ENCODE data around the gene CAMTA1. TPM values are rescaled to one million over a fixed set of nuclear protein-coding genes. Genes with fewer than 3 reads are reported as not detected.

Gene CAMTA1
- total and polyA plus RNA-seq, 2 donors, result 53.3 to 115 TPM

DNA sequence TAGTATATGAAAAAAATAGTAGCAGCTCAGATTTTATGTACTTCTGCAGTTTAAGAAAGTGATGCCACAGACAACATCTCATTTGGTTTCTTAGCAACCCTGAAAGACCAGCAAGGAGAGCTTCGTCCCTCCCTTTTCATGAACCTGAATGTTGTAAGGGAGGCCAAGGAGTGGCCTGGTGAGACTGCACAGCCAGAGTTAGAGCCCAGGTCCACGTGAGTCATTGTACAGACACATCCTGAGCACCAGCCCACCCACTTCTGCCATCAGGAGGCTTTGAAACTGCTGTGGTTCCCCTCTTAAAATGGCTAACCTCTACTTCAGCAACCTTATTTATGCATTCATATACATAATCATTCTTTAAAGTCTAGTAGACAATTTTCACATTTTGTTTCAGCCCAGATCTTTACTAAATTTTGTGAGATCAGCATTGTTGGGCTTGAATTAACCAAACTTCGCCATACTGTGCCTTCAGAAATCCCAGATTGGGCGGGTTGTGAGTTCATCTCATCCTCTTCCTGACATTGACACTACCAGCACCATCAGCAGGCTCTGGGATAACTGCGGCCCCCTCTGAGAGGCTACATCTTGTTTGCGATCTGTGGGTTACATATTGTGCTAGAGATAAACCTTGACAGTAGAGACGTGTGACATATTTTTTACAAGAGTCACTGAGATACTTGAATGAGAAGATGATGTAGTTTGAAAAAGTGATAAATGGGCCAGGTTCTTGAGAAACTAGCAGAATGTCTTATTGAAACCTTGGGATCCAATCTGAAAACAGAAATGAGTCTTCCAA, 106.7 kb downstream of the CAMTA1 start:
- Histone ChIP-seq H3K4me1 (ENCODE audit: insufficient read depth) (no peaks in the 10 kb centered on the region), H3K4me3 (ENCODE audit: low read depth, low read length) (no peak overlapping the region), H3K36me3 (ENCODE audit: insufficient read depth) (no peaks in the 10 kb centered on the region), H3K27ac (ENCODE audit: low read depth) (no peak overlapping the region)
- DNase-seq (ENCODE audit: extremely low spot score), result no peak
- 92% methylated on average over 7 of the region's 7 CpGs for WGBS

DNA sequence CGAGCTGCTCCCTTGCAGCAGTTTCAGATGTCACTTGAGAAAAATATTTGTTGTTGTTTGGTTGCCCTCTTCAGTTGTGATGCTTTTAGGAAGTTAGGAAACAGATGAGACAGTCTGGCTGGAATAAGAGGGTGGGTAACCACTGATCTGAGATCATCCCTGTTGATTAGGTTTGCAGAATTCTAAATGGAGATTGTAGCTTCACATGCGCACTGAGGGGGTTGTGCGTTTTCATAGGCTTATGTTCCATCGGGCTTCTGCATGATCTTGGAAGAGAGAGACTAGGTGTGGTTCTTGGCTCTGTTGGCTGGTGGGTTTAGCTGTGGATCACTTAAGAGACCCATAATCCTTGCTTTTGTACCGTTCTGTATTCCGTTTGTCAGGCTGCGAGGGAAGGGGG, 108.1 kb downstream of the CAMTA1 start:
- Histone ChIP-seq H3K4me1 (ENCODE audit: insufficient read depth) (no peaks in the 10 kb centered on the region), H3K36me3 (ENCODE audit: insufficient read depth) (no peaks in the 10 kb centered on the region), H3K27ac (ENCODE audit: low read depth) (no peak overlapping the region), H3K4me3 (ENCODE audit: low read depth, low read length) (no peak overlapping the region)
- DNase-seq (ENCODE audit: extremely low spot score), result no peak
- 79% methylated on average over 7 of the region's 7 CpGs for WGBS

DNA sequence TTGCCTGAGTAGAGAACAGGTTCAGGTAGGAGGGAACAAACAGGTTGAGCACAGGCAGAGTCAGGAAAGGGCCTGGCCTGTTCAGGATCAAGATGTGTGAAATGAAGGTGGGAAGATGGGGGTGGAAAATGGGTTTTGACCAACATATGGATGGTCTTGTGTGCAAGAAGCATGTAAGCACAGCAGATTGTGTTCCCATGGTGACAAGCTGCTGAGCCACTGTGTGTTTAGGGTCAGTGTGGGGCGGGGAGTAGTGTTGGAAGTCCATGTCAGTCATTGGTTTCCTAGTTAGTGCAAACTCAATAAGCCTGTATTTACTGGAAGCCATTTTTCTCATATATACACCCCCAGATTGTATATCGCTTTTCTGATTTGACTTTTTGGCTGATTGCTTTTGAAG, 111.9 kb downstream of the CAMTA1 start:
- 92% methylated on average over 2 of the region's 2 CpGs for WGBS
- DNase-seq (ENCODE audit: extremely low spot score), result no peak
- H3K4me1 ChIP-seq (ENCODE audit: insufficient read depth), result no peaks in the 10 kb centered on the region

DNA sequence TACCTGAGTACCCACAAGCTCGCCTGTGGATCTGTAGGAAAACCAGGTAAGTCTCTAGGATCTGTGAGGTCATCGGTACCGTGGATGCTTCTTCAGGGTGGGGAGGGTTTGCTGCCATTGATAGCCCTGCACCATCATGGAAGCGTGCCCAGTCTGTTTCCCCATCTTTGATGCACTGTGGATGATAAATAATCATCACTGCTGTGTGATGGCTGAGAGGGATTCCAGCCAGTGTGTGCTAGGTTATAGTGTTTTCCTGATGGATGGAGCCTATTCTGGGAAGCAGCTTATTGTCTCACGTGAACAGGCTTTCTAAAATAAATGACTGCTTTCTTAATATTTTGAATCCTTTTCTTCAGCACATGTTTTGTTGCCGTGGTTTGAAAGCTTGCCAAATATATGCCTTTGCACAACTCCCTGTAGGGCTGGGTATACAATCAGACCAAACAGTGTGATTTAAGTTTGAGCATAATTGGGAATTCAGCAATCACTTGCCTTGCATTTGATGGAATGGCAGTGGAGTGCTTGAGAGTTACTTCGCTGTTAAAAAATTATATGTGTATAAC, 113.8 kb downstream of the CAMTA1 start:
- no peak overlapping the region for H3K4me3 ChIP-seq (ENCODE audit: low read depth, low read length)
- no peak for DNase-seq (ENCODE audit: extremely low spot score)
- no peaks in the 10 kb centered on the region for H3K36me3 ChIP-seq (ENCODE audit: insufficient read depth)
- no peak overlapping the region for H3K27ac ChIP-seq (ENCODE audit: low read depth)
- WGBS, result 79% methylated on average over 7 of the region's 7 CpGs
- no peaks in the 10 kb centered on the region for H3K4me1 ChIP-seq (ENCODE audit: insufficient read depth)

More for the DNA sequence above, 111.9 kb downstream of the CAMTA1 start:
- no peaks in the 10 kb centered on the region for H3K36me3 ChIP-seq (ENCODE audit: insufficient read depth)
- H3K4me3 ChIP-seq (ENCODE audit: low read depth, low read length), result no peak overlapping the region
- H3K27ac ChIP-seq (ENCODE audit: low read depth), result no peak overlapping the region

DNA sequence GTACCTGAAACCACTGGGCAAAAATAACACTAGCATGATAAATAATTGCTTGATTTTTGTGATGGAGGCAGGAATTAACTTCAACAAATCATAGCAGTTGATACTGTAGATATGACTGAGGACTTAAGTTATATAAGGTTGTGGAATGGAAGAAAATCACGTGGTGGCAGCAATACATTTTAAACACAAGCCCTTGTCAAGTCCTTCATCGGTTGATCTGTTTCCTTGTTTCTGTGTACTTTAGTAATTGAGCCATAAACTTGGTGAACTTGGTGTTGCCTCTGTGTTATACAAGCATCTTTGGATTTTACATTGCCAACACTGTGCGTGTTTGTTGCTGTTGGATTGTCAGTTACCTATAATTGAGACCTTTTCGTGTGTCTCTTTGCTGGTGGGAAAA, 114.4 kb downstream of the CAMTA1 start:
- no peak for DNase-seq (ENCODE audit: extremely low spot score)
- Histone ChIP-seq H3K4me3 (ENCODE audit: low read depth, low read length) (no peak overlapping the region), H3K36me3 (ENCODE audit: insufficient read depth) (no peaks in the 10 kb centered on the region), H3K27ac (ENCODE audit: low read depth) (no peak overlapping the region), H3K4me1 (ENCODE audit: insufficient read depth) (no peaks in the 10 kb centered on the region)
- 72% methylated on average over 4 of the region's 4 CpGs for WGBS

DNA sequence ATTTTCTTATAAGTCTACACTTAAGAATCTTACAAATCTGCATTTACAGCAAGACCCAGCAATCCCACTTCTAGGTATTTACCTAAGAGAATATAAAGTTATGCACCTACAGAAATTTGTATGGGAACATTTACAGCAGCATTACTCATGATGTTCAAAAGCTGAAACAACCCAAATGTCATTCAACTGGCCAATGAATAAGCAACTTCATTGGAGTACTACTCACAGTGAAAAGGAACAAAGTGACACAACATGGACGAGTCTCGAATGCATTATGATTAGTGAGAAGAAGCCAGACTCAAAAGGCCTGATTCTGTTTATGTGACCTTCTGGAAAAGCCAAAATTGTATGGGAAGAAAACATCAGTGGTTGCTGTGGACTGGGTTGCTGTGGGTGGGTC, 116.9 kb downstream of the CAMTA1 start:
- no peaks in the 10 kb centered on the region for H3K36me3 ChIP-seq (ENCODE audit: insufficient read depth)
- H3K4me1 ChIP-seq (ENCODE audit: insufficient read depth), result no peaks in the 10 kb centered on the region
- WGBS, result 87% methylated on average over 2 of the region's 2 CpGs

DNA sequence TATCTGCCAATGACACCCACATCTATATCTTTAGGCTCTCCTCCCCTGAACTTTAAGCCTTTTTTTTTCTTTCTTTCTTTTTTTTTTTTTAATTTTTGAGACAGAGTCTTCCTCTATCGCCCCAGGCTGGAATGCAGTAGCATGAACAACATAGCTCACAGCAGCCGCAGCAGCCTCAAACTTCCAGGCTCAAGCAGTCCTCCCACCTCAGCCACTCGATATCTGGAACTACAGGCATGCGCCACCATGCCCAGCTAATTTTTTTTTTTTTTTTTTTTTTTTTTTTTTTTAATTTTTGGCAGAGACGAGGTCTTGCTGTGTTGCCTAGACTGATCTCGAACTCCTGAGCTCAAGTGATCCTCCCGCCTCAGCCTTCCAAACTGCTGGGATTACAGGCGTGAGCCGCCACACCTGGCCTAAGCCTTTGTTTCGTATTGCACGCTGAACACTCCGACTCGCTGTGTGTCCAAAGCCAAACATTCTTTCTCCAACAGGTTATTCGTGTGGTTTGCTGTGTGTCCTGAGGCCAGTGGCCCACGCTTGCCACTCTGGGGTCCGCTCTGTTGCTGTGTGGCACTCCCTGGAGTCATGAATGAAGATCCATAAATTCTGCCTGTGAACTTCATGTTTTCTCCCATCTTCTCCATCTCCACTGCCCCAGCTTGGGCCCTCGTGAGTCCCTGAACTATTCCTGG, 119.4 kb downstream of the CAMTA1 start:
- H3K4me3 ChIP-seq (ENCODE audit: low read depth, low read length), result no peak overlapping the region
- WGBS, result 85% methylated on average over 17 of the region's 17 CpGs
- H3K27ac ChIP-seq (ENCODE audit: low read depth), result no peak overlapping the region
- DNase-seq (ENCODE audit: extremely low spot score), result no peak
- no peaks in the 10 kb centered on the region for H3K36me3 ChIP-seq (ENCODE audit: insufficient read depth)
- H3K4me1 ChIP-seq (ENCODE audit: insufficient read depth), result no peaks in the 10 kb centered on the region

More for the DNA sequence above, 116.9 kb downstream of the CAMTA1 start:
- H3K4me3 ChIP-seq (ENCODE audit: low read depth, low read length), result no peak overlapping the region
- DNase-seq (ENCODE audit: extremely low spot score), result no peak
- no peak overlapping the region for H3K27ac ChIP-seq (ENCODE audit: low read depth)

DNA sequence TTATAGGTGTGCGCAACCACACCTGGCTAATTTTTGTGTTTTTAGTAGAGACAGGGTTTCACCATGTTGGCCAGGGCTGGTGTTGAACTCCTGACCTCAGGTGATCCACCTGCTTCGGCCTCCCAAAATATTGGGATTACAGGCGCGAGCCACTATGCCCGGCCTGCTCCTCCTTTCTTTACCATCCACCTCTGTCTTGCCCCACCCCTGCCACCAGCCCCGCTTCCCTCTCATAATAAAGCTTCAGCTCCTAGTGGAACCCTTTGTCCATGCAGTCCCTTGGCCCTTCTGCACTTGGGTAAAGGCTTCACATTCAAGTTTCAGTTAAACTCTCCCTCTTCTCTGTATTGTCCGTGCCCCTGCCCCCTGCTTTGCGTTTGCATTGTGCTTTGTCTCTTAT, 120.1 kb downstream of the CAMTA1 start:
- Histone ChIP-seq H3K4me1 (ENCODE audit: insufficient read depth) (no peaks in the 10 kb centered on the region), H3K4me3 (ENCODE audit: low read depth, low read length) (no peak overlapping the region), H3K27ac (ENCODE audit: low read depth) (no peak overlapping the region), H3K36me3 (ENCODE audit: insufficient read depth) (no peaks in the 10 kb centered on the region)
- DNase-seq (ENCODE audit: extremely low spot score), result no peak
- WGBS, result 83% methylated on average over 8 of the region's 8 CpGs

DNA sequence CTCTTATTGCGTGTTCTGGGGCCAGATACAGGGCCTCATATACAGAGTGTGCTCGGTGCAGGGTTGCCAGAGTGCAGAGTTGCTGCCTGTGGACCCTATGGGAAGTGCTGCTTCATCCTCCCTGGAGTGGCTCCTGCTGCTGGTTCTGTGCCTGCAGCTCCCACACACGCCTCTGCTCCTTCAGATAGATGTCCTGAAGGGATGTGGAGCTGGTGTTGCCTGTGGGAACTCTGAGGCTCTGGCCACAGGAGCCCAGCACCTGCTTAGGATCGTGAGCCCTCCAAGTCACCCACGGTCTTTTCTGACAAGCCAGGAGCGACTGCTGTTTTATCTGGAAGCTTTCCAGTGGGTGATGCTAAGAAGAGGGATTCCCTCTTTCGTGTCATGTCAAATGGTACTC, 120.5 kb downstream of the CAMTA1 start:
- Histone ChIP-seq H3K4me3 (ENCODE audit: low read depth, low read length) (no peak overlapping the region), H3K27ac (ENCODE audit: low read depth) (no peak overlapping the region), H3K4me1 (ENCODE audit: insufficient read depth) (no peaks in the 10 kb centered on the region), H3K36me3 (ENCODE audit: insufficient read depth) (no peaks in the 10 kb centered on the region)
- WGBS, result 57% methylated on average over 7 of the region's 7 CpGs
- no peak for DNase-seq (ENCODE audit: extremely low spot score)

DNA sequence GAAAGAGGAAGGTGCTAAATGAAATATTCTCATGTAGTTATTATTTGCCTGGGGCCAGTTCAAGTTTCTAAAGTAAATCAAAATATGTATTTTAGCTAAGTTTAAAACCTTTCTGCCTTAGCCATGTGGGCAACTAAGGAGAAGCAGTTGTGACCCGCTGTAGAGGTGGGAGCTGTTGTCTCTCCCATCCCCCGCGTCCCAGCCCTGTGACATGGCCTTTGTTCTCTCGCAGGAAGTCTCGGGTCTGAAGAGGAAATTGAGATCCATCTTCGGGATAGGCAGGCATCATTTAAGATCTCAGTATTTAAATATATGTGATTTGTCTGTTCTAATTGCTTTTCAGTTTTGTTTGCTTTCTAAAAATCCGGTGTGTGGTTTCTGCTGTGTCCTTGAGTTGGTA, 121.5 kb downstream of the CAMTA1 start:
- H3K4me1 ChIP-seq (ENCODE audit: insufficient read depth), result no peaks in the 10 kb centered on the region
- no peaks in the 10 kb centered on the region for H3K36me3 ChIP-seq (ENCODE audit: insufficient read depth)
- no peak overlapping the region for H3K27ac ChIP-seq (ENCODE audit: low read depth)
- no peak for DNase-seq (ENCODE audit: extremely low spot score)
- no peak overlapping the region for H3K4me3 ChIP-seq (ENCODE audit: low read depth, low read length)
- WGBS, result 40% methylated on average over 7 of the region's 7 CpGs

DNA sequence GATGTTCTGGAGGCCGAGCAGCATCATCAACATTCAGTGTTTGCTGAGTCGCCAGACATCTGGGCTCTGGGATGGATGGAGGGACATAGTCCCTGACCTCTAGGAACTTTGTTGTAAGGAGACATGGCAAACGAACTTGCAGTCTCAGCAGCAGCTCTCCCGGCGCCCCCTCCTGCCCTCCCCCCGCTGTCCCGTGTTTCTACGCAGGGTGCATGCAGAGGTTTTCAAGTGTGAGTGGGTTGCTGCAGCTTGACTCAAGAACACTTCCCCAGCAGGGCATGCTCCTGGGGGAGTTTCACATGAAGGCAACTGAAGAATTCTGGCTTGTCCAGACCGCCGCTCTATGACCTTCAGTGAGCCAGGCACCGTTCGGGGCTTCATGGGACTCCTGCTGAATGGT, 121.9 kb downstream of the CAMTA1 start:
- H3K4me3 ChIP-seq (ENCODE audit: low read depth, low read length), result no peak overlapping the region
- H3K4me1 ChIP-seq (ENCODE audit: insufficient read depth), result no peaks in the 10 kb centered on the region
- no peak overlapping the region for H3K27ac ChIP-seq (ENCODE audit: low read depth)
- H3K36me3 ChIP-seq (ENCODE audit: insufficient read depth), result no peaks in the 10 kb centered on the region
- 70% methylated on average over 12 of the region's 12 CpGs for WGBS
- no peak for DNase-seq (ENCODE audit: extremely low spot score)

DNA sequence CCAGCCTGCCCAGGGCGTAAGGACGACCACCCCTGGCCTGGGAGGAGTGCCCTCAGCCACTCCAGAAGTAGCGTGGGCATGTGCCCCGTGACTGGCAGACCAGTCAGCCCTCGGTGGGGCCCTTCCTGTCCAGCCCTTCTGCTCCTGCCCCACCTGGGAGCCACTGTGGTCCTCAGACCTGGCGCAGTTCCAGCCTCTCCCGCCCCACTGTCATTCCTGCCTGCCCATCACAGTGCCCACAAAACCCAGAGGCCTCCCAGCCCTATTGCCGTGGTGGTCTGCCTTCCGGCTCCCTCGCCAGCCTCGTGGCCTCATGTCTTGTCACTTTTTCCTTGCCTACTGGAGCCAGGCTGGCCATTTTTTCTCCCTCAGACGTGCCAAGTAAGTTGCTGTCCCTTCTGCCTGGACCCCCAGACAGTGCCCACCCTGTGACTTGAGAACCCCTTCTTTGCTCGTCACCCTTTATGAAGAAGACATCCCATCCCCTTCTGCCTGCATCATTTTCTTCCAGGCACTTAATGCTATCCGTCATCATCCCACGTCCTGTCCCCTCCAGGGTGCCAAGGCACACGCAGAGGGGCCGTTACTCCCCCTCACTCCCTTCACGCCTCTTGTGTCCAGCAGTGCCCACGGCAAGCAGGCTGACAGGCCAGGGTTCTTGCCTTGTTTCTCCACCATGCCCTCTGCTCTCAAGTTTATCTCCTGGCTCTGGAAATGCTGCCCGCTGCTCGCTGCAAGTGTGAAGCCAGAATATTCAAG, 122.6 kb downstream of the CAMTA1 start:
- no peaks in the 10 kb centered on the region for H3K4me1 ChIP-seq (ENCODE audit: insufficient read depth)
- H3K36me3 ChIP-seq (ENCODE audit: insufficient read depth), result no peaks in the 10 kb centered on the region
- H3K4me3 ChIP-seq (ENCODE audit: low read depth, low read length), result no peak overlapping the region
- no peak overlapping the region for H3K27ac ChIP-seq (ENCODE audit: low read depth)
- WGBS, result 82% methylated on average over 21 of the region's 21 CpGs
- no peak for DNase-seq (ENCODE audit: extremely low spot score)

DNA sequence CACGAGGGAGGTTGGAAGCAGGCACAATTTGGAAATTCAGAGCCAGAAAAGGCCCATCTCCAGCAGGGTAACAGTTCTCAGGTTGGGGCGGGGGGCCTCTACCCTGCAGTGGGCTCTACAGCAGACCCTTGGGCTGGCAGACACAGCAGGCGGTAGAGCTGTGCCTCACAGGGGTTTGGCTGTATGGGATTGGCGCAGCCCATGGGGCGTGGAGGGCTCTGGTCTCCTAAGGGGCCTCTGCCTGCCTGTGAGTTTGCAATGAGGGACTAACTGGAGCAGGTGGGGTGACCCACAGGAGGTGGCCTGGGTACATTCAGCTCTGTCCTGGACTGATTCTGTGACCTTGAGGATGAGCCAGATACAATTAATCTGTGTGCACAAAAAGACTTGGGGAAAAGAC, 124.1 kb downstream of the CAMTA1 start:
- no peak overlapping the region for H3K4me3 ChIP-seq (ENCODE audit: low read depth, low read length)
- H3K4me1 ChIP-seq (ENCODE audit: insufficient read depth), result no peaks in the 10 kb centered on the region
- no peak for DNase-seq (ENCODE audit: extremely low spot score)
- no peaks in the 10 kb centered on the region for H3K36me3 ChIP-seq (ENCODE audit: insufficient read depth)
- H3K27ac ChIP-seq (ENCODE audit: low read depth), result no peak overlapping the region
- 92% methylated on average over 5 of the region's 5 CpGs for WGBS
